ENCODE measurements around the gene TSEN54.
"Not testable (repeated sequence)": the region's sequence is repeated elsewhere in the genome, so short reads cannot be mapped to it uniquely, and the experiment has no call there.

TSEN54 gene
- total RNA-seq = 38.9 to 62.9 (median 49.0) reads per million in 3 experiments

DNA sequence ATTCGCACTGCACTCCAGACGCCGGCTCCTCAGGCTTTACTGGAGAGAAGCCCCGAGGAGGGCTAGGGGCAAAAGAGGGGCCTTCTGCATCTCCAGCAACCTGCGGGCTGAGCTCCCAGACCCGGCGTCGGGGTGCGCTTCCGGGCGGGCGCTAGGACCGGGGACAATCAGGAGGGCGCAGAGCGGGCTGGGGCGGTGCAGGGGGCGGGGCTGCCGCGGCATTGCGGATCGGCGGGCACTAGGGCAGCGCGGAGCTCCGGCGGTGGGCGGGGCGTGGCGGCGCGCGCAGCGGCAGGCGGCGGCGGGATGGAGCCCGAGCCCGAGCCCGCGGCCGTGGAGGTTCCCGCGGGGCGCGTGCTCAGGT lies at the start of gene TSEN54:
Gene TSEN54 (plus strand): TSS at position 274 of the 364 bp plus-strand sequence. CDS start 33 bp downstream, at position 307.
- DNase-seq = peak; percentile 92

GRCh38 chr17:75468291-75468754 lies 48.0 kb upstream of the TSEN54 start:
- DNase-seq = no peak

- DNase-seq = no peak
Observed at GRCh38 chr17:75468779-75469373, 47.5 kb upstream of the TSEN54 start.

GRCh38 chr17:75471207-75471606 lies 45.1 kb upstream of the TSEN54 start:
- DNase-seq = no peak

DNA sequence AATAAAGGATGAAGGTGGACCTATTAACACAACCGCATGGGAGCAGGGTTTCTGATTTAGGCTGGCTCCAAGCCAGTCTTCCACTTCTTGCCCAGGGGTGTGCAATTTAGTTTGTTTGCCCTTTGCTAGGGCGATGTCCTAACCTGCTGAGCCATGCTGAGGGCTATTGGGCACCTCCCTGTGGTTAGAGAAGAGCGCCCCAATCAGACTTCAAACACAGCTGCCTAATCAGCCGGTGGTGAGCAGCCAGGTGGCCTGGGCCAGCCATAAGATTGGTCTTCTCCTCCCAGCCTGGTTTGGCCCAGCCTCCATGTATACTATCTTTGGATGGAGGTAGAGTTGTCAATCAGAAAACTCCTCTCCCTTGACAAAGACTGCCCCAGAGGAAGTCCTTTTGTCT lies 44.2 kb upstream of the TSEN54 start:
- no peak for DNase-seq

DNA sequence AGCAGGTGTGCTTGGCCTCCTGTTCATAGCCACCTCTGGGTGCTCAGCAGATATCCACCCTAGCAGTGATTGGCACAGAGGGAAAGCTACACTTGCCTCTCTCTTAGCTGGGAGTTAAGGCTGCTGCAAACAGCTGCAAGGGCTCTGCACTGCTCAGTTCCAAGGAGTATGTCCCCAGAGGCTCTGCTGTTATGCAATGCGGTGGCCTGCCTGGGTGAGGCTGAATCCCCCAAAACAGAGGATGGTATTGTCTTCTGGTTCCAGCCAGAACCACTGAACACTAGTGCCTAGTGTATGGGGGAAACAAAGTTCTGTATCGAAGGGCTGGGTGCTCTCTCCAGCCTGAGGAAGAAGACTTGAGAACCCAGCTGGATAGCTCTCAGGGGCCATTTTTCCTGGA lies 43.1 kb upstream of the TSEN54 start:
- no peak for DNase-seq

GRCh38 chr17:75474736-75475135 lies 41.6 kb upstream of the TSEN54 start:
- DNase-seq = no peak

- DNase-seq = no peak
Observed at GRCh38 chr17:75475144-75475835, 41.0 kb upstream of the TSEN54 start.

- no peak for DNase-seq
Observed at GRCh38 chr17:75475851-75476250, 40.5 kb upstream of the TSEN54 start.

DNA sequence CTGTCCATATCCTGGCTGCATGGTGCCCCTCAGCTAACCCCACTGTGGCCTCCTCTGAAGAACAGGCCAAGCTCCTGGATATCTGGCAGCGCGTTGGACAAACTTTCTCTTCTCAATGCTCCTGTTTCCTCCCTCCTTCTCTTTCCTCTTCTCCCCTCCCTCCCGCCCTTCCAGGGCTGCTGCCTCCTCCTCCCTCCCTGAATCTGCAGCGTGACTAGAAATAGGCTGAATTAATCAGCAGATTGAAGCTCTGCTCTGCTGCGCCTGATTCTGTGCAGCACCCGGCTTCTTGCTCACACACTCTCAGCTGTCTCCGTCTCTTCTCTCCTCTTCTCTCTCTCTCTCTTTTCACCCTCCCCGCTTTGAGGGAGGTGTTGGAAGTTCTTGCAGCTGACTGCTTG lies 40.1 kb upstream of the TSEN54 start:
- no peak for DNase-seq

- DNase-seq = no peak
Observed at GRCh38 chr17:75476752-75477489, 39.4 kb upstream of the TSEN54 start.

- not testable (repeated sequence) for DNase-seq
Observed at GRCh38 chr17:75477490-75477862, 38.9 kb upstream of the TSEN54 start.

GRCh38 chr17:75478508-75478907 lies 37.8 kb upstream of the TSEN54 start:
- no peak for DNase-seq

DNA sequence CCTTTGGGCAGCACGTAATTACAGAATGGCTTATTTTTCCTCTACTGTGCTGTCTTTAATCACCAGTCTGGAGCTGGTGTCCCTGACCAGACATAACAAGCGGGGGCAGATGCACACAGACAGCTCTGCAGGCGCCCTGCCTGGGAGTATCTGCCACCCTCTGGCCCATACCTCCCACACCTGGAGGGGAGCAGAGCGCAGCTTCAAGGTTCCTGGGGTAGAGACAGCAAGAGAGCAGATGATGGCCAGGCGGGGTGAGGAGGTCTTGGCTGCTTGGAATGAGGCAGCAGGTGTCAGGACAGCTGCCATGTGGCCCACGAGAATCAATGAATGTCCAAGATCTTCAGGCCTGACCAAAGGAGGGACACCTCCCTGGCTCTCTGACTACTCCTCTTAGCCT lies 36.0 kb upstream of the TSEN54 start:
- DNase-seq = no peak

DNA sequence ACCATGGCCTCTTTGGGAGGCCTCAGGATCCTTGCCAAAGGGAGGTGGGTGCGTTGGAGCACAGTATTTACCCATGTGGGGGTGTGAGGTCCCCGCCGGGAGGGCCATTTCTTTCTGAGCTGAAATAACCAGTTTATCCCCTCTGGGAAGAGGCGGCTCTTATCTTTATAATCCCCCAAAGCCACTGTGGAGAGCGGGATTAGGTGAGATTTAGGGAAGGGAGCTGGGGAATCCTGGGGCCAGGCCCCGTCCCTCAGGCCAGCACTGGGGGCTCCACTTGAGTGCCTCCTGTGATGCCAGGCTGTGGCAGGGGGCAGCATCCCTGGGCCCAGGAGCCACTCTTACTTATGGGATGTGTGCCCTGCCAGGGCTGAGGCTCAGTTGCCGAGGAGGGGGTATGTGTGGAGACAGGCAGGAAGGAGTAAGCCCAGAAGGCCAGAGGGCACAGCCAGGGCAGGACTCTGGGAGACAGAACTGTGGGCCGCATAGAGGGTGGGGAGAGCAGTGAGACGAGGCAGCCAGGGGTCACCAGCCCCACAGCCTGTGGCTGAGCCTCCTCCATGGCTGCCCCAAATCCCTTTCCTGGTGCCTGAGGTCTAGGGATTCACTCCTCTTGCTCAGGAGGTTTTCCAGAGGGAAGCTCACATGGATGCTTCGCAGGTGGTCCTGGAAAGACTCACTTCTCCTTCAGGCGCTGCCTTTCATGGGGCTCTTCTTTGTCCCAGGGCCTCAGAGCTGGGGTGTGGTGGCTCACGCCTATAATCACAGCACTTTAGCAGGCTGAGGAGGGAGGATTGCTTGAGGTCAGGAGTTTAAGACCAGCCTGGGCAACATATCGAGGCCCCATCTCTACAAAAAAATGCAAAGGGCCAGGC lies 34.9 kb upstream of the TSEN54 start:
- DNase-seq = no peak

DNA sequence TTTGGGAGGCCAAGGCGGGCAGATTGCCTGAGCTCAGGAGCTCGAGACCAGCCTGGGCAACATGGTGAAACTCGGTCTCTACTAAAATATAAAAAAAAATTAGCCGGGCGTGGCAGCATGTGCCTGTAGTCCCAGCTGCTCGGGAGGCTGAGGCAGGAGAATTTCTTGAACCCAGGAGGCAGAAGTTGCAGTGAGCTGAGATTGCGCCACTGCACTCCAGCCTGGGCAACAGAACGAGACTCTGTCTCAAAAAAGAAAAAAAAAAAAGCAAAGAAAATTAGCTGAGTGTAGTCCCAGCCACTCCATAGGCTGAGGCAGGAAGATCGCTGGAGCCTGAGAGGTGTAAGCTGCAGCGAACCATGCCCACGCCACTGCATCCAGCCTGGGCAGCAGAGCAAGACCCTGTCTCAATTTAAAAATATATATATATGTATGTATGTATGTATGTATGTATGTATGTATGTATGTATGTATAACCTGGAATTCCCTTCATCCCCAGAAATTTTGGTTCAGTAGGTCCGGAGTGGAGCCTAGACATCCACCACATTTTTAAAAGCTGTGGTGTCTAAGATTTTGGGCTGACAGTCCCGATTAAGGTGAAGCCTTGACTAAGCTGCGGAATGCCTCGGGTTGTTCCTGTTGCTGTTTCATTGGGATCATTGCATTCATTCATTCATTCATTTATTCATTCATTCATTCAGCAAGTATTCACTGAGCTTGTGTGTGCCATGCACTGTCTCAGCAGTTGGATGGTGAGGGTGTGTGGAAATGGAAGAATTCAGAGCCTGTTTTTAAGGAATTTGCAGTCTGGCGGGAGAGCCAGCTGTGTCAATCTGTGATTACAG lies 34.0 kb upstream of the TSEN54 start:
- DNase-seq = no peak

- DNase-seq = no peak
Observed at GRCh38 chr17:75485688-75486087, 30.6 kb upstream of the TSEN54 start.

GRCh38 chr17:75486151-75486550 lies 30.2 kb upstream of the TSEN54 start:
- DNase-seq = no peak

- no peak for DNase-seq
Observed at GRCh38 chr17:75486951-75487350, 29.4 kb upstream of the TSEN54 start.

GRCh38 chr17:75487351-75488070 lies 28.8 kb upstream of the TSEN54 start:
- DNase-seq = peak; percentile 43
